Nephron (organoid): ENCODE measurements around the gene ZBTB22.
"Not testable (repeated sequence)": the region's sequence is repeated elsewhere in the genome, so short reads cannot be mapped to it uniquely, and the experiment has no call there.

Experiments used
- H3K27ac Mint-ChIP-seq, 3 experiments: 2 replicates each; pipeline ENCODE4 v1.8.0; 2020; ENCODE audit warnings: mixed read lengths in 3 of 3, mild to moderate bottlenecking in 2 of 3, moderate library complexity in 1 of 3
- H3K27me3 Mint-ChIP-seq: 2 replicates; pipeline ENCODE4 v1.8.0; 2021; ENCODE audit warnings: low read depth, mild to moderate bottlenecking, moderate library complexity, mixed read lengths
- H3K36me3 Mint-ChIP-seq: 2 replicates; pipeline ENCODE4 v1.8.0; 2020; ENCODE audit warnings: low read depth, mixed read lengths
- H3K4me1 Mint-ChIP-seq: 2 replicates; pipeline ENCODE4 v1.8.0; 2020; ENCODE audit warnings: mixed read lengths
- H3K4me3 Mint-ChIP-seq, 3 experiments: 2 replicates each; pipeline ENCODE4 v1.8.0; 2020; ENCODE audit warnings: mild to moderate bottlenecking in 3 of 3, mixed read lengths in 3 of 3, moderate library complexity in 2 of 3
- H3K9me3 Mint-ChIP-seq: 2 replicates; pipeline ENCODE4 v1.8.0; 2020; ENCODE audit warnings: mixed read lengths
- TF ChIP-seq, protein P1 (sequence below), 3 experiments: fragments of 200-600 bp; sonication (generic); IDR thresholded peaks; one replicate each; pipeline ENCODE4 v1.5.0; 2021; ENCODE audit warnings: antibody characterized with exemption in 3 of 3; ENCODE audit not compliant: unreplicated experiment in 3 of 3

Gene ZBTB22

DNA sequence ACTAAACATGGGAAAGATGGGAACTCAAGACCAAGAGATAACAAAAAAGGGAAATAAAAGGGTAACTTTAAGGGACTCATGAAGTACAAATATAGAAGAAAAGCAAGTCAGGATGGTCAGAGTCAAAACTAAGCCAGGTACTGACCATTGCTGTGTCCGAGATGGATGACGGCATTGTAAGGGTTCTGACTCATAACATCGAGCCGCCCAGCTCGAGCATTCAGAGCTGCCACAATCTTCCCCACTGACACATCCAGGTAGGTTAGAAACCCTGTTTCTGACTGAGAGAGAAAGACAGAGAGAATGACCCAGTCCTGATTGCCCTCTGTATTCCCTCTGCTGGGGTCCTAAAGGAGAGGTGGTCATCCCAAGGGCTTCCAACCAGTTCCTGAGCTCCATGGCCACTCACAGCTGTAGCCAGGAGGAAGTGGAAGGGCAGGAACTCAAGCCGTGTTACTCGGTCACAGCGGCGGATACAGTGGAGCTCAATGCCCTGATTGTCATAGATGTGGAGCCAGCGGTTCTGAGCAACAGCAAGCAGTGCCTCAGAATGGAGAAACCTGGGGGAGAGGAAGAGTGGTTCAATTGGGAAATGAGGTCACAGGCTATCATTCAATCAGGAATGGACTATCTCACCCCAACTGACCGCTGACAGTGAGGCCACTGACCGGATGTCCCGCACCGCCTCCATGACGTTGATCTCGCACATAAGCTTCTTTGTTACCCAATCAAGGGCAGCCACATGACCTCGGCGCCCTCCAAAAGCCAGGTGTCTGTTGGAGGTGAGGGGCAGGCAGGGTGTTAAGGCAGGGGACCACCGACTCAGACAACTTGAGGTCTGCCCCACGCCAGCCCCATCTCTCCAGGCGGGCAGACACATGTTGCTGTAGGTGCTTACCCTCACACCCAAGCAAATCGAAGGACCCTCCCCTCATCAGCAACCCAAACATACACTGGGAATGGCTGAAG, 30.3 kb downstream of the ZBTB22 start:
- Mint-ChIP-seq H3K27me3 (no peaks in the 10 kb centered on the region), H3K4me3 (peak overlapping the region; percentile 96 to 98 (median 98)), H3K27ac (no peak overlapping the region), H3K4me1 (peaks cover 31% of the 10 kb centered on the region), H3K9me3 (no peaks in the 10 kb centered on the region), H3K36me3 (peaks cover 32% of the 10 kb centered on the region)
- TF ChIP-seq, protein P1, sequence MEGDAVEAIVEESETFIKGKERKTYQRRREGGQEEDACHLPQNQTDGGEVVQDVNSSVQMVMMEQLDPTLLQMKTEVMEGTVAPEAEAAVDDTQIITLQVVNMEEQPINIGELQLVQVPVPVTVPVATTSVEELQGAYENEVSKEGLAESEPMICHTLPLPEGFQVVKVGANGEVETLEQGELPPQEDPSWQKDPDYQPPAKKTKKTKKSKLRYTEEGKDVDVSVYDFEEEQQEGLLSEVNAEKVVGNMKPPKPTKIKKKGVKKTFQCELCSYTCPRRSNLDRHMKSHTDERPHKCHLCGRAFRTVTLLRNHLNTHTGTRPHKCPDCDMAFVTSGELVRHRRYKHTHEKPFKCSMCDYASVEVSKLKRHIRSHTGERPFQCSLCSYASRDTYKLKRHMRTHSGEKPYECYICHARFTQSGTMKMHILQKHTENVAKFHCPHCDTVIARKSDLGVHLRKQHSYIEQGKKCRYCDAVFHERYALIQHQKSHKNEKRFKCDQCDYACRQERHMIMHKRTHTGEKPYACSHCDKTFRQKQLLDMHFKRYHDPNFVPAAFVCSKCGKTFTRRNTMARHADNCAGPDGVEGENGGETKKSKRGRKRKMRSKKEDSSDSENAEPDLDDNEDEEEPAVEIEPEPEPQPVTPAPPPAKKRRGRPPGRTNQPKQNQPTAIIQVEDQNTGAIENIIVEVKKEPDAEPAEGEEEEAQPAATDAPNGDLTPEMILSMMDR (IDR thresholded peaks at IDR 0.05; ENCODE audit: unreplicated experiment in 3 of 3), result no peak

DNA sequence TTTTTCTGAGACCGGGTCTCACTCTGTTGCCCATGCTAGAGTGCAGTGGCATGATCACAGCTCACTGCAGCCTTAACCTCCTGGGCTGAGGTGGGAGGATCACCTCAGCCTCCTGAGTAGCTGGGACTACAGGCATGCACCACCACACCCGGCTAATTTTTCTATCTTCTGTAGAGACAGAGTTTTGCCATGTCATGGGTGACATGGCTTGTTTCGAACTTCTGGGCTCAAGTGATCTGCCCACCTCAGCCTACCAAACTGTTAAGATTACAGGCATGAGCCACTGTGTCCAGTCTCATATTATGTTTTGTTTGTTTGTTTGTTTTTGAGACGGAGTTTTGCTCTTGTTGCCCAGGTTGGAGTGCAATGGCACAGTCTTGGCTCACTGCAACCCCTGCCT, 32.3 kb downstream of the ZBTB22 start:
- not testable (repeated sequence) for H3K27me3 Mint-ChIP-seq, H3K4me3 Mint-ChIP-seq, H3K27ac Mint-ChIP-seq, H3K9me3 Mint-ChIP-seq
- H3K36me3 Mint-ChIP-seq, result peaks cover 40% of the 10 kb centered on the region
- H3K4me1 Mint-ChIP-seq, result peaks cover 19% of the 10 kb centered on the region

DNA sequence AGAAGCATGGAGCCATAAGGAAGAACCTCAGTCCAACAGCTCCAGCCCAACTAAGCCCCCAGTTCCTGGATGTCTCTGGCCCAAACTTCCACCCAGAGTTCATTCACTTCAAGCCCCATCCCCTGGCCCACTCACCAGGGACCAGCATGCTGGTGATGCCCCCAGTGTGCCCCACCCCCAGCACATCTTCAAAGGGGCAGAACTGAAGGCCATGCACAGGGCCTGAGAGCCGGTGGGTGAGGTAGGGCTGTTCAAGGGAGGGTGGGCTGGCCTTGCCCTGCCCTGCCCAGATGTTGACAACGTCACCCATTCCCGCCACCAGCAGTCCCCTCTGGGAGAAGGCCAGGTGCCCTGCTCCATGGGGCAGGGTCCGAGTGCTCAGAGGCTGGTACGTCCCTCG, 37.0 kb downstream of the ZBTB22 start:
- Mint-ChIP-seq H3K9me3 (no peaks in the 10 kb centered on the region), H3K4me1 (peaks cover 12% of the 10 kb centered on the region), H3K4me3 (no peak overlapping the region), H3K36me3 (peaks cover 34% of the 10 kb centered on the region), H3K27me3 (no peaks in the 10 kb centered on the region), H3K27ac (no peak overlapping the region)
- TF ChIP-seq, protein P1 (IDR thresholded peaks at IDR 0.05; ENCODE audit: unreplicated experiment in 3 of 3), result no peak

DNA sequence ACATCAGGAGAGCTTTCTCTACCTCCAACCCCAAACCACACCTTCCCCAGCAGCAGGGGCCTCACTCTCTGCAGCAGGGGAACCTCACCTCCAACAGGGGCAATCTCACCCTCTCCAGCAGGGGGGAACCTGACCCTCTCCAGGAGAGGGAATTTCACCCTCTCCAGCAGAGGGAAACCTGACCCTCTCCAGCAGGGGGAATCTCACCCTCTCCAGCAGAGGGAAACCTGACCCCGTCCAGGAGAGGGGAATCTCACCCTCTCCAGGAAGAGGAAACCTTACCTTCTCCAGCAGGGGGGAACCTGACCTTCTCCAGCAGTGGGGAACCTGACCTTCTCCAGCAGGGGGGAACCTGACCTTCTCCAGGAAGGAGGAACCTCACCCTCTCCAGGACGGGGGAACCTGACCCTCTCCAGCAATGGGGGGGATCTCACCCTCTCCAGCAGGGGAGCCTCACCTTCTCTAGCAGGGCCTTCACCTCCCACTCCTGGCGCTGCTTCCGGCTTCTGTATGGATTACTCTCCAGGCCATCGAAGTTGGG, 37.5 kb downstream of the ZBTB22 start:
- Mint-ChIP-seq H3K27me3 (no peaks in the 10 kb centered on the region), H3K27ac (no peak overlapping the region), H3K9me3 (no peaks in the 10 kb centered on the region), H3K4me1 (peaks cover 15% of the 10 kb centered on the region), H3K36me3 (peaks cover 35% of the 10 kb centered on the region), H3K4me3 (no peak overlapping the region)
- TF ChIP-seq, protein P1 (IDR thresholded peaks at IDR 0.05; ENCODE audit: unreplicated experiment in 3 of 3), result peak in 2 of 3 experiments; percentile 11 to 42

DNA sequence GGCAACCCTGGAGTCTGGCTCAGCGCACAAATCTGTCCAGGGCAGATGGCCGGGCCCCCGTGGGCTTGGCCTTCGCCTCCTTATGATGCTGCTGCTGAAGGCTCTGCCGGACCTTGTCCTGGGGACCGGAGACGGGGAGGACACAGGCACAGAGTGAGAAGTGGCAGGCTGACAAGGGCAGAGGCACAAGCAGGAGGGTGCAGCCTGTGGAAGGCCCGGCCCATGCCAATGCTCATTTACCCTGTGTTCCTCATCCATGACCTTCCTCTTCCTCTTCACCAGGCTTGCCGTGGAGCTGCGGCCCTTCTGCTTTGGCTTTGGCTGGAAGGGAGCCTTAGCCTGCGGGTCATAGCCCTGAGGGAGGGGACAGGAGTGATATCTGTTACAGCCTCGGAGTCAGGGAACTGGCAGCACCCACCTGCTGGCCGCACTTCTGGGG, 38.3 kb downstream of the ZBTB22 start:
- H3K4me3 Mint-ChIP-seq, result no peak overlapping the region
- H3K27ac Mint-ChIP-seq, result no peak overlapping the region
- H3K27me3 Mint-ChIP-seq, result no peaks in the 10 kb centered on the region
- peaks cover 23% of the 10 kb centered on the region for H3K4me1 Mint-ChIP-seq
- TF ChIP-seq, protein P1 (IDR thresholded peaks at IDR 0.05; ENCODE audit: unreplicated experiment in 3 of 3), result no peak
- H3K36me3 Mint-ChIP-seq, result peaks cover 40% of the 10 kb centered on the region
- H3K9me3 Mint-ChIP-seq, result no peaks in the 10 kb centered on the region

DNA sequence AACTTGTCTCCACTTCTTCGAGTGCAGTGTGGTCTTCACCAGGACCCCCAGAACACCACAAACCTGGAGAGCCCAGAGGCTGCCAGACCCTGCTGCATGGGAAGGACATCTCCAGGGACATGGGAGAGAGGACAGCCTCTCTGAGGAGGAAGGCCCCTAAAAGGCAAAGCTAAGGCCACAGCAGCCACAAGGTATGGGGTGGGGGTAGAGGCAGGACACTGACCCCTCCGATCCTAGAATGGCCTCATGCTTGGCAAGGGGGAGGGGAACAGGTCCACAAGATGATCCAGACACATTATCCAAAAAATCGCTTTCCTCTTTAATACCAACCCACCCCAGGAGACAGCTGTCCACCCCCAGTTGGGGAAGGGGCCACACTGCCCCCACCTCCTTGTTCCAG, 38.7 kb downstream of the ZBTB22 start:
- no peak overlapping the region for H3K27ac Mint-ChIP-seq
- H3K36me3 Mint-ChIP-seq, result peaks cover 41% of the 10 kb centered on the region
- no peaks in the 10 kb centered on the region for H3K9me3 Mint-ChIP-seq
- H3K4me3 Mint-ChIP-seq, result peak overlapping the region in 1 of 3 experiments; percentile 12
- peaks cover 26% of the 10 kb centered on the region for H3K4me1 Mint-ChIP-seq
- H3K27me3 Mint-ChIP-seq, result no peaks in the 10 kb centered on the region
- TF ChIP-seq, protein P1 (IDR thresholded peaks at IDR 0.05; ENCODE audit: unreplicated experiment in 3 of 3), result no peak
